Measurements from ENCODE around the gene GRID2. TPM values are rescaled to one million over a fixed set of nuclear protein-coding genes. Genes with fewer than 3 reads are reported as not detected.

Gene GRID2
- total and polyA plus RNA-seq, 2 of the 13 experiments (the other 11 are each of a cell fraction or from before 2014, with no cell fraction given), result not detected

DNA sequence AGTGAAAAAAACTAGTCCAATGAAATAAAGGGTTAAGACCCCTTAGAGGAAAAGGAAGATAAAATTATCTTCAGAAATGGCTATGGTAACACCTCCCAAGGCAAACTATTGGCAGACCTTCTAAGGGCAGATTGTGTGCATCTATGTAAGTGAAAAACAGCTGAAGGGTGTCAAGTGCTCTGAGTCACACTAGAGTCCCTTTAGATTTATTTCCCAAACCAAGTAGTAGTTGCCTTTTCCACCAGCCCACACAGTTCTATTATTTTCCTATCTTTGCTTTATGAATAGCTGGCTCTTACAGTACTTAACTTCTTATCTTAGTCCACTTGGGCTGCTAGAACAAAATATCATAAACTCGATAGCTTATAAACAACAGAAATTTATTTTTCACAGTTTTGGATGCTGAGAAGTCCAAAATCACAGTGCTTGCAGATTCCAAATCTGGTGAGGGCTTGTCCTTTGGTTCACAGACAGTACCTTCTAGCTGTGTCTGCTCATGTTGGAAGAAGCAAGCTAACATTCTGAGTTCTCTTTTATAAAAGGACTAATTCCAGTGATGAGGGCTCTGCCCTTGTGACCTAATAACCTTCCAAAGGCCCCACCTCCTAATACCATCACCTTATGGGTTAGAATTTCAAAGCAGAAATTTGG lies 143.6 kb downstream of the GRID2 start:
- 0% methylated on average over 1 of the region's 1 CpG for WGBS (ENCODE audit: low lambda C conversion rate)
- no peak for TF ChIP-seq ZNF326 (CRISPR knock-in tag; IDR thresholded peaks at IDR 0.05; ENCODE audit: borderline replicate concordance)
- TF ChIP-seq HDAC1 (CRISPR knock-in tag; IDR thresholded peaks at IDR 0.05), result no peak
- TF ChIP-seq ZNF329 (CRISPR knock-in tag; IDR thresholded peaks at IDR 0.05; ENCODE audit: low read depth), result no peak
- no peak for TF ChIP-seq ZNF251 (CRISPR knock-in tag; IDR thresholded peaks at IDR 0.05)
- no peak for TF ChIP-seq KMT2B (CRISPR knock-in tag; IDR thresholded peaks at IDR 0.05)
- no peak for TF ChIP-seq ZSCAN21 (CRISPR knock-in tag; IDR thresholded peaks at IDR 0.05; ENCODE audit: borderline replicate concordance)
- TF ChIP-seq, protein P1, sequence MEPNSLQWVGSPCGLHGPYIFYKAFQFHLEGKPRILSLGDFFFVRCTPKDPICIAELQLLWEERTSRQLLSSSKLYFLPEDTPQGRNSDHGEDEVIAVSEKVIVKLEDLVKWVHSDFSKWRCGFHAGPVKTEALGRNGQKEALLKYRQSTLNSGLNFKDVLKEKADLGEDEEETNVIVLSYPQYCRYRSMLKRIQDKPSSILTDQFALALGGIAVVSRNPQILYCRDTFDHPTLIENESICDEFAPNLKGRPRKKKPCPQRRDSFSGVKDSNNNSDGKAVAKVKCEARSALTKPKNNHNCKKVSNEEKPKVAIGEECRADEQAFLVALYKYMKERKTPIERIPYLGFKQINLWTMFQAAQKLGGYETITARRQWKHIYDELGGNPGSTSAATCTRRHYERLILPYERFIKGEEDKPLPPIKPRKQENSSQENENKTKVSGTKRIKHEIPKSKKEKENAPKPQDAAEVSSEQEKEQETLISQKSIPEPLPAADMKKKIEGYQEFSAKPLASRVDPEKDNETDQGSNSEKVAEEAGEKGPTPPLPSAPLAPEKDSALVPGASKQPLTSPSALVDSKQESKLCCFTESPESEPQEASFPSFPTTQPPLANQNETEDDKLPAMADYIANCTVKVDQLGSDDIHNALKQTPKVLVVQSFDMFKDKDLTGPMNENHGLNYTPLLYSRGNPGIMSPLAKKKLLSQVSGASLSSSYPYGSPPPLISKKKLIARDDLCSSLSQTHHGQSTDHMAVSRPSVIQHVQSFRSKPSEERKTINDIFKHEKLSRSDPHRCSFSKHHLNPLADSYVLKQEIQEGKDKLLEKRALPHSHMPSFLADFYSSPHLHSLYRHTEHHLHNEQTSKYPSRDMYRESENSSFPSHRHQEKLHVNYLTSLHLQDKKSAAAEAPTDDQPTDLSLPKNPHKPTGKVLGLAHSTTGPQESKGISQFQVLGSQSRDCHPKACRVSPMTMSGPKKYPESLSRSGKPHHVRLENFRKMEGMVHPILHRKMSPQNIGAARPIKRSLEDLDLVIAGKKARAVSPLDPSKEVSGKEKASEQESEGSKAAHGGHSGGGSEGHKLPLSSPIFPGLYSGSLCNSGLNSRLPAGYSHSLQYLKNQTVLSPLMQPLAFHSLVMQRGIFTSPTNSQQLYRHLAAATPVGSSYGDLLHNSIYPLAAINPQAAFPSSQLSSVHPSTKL (CRISPR knock-in tag; IDR thresholded peaks at IDR 0.05), result no peak
- TF ChIP-seq ZNF557 (CRISPR knock-in tag; IDR thresholded peaks at IDR 0.05), result no peak
- TF ChIP-seq, protein P2, sequence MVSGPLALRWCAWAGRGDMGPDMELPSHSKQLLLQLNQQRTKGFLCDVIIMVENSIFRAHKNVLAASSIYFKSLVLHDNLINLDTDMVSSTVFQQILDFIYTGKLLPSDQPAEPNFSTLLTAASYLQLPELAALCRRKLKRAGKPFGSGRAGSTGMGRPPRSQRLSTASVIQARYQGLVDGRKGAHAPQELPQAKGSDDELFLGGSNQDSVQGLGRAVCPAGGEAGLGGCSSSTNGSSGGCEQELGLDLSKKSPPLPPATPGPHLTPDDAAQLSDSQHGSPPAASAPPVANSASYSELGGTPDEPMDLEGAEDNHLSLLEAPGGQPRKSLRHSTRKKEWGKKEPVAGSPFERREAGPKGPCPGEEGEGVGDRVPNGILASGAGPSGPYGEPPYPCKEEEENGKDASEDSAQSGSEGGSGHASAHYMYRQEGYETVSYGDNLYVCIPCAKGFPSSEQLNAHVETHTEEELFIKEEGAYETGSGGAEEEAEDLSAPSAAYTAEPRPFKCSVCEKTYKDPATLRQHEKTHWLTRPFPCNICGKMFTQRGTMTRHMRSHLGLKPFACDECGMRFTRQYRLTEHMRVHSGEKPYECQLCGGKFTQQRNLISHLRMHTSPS (CRISPR knock-in tag; IDR thresholded peaks at IDR 0.05; ENCODE audit: low read depth), result no peak
- TF ChIP-seq DR1 (CRISPR knock-in tag; IDR thresholded peaks at IDR 0.05), result no peak
- no peak for TF ChIP-seq GATAD1 (CRISPR knock-in tag; IDR thresholded peaks at IDR 0.05)
- TF ChIP-seq, protein P3, sequence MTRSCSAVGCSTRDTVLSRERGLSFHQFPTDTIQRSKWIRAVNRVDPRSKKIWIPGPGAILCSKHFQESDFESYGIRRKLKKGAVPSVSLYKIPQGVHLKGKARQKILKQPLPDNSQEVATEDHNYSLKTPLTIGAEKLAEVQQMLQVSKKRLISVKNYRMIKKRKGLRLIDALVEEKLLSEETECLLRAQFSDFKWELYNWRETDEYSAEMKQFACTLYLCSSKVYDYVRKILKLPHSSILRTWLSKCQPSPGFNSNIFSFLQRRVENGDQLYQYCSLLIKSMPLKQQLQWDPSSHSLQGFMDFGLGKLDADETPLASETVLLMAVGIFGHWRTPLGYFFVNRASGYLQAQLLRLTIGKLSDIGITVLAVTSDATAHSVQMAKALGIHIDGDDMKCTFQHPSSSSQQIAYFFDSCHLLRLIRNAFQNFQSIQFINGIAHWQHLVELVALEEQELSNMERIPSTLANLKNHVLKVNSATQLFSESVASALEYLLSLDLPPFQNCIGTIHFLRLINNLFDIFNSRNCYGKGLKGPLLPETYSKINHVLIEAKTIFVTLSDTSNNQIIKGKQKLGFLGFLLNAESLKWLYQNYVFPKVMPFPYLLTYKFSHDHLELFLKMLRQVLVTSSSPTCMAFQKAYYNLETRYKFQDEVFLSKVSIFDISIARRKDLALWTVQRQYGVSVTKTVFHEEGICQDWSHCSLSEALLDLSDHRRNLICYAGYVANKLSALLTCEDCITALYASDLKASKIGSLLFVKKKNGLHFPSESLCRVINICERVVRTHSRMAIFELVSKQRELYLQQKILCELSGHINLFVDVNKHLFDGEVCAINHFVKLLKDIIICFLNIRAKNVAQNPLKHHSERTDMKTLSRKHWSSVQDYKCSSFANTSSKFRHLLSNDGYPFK (CRISPR knock-in tag; IDR thresholded peaks at IDR 0.05; ENCODE audit: borderline replicate concordance), result no peak
- no peak for TF ChIP-seq ZNF121 (CRISPR knock-in tag; IDR thresholded peaks at IDR 0.05)
- TF ChIP-seq REXO4 (CRISPR knock-in tag; IDR thresholded peaks at IDR 0.05; ENCODE audit: borderline replicate concordance), result no peak
- no peak for TF ChIP-seq ZMYM3 (CRISPR knock-in tag; IDR thresholded peaks at IDR 0.05)
- no peak for TF ChIP-seq HOXA5 (CRISPR knock-in tag; IDR thresholded peaks at IDR 0.05)

More for the DNA sequence above, 143.6 kb downstream of the GRID2 start:
- ChIA-PET POLR2A (no interaction called here), CTCF (ENCODE audit: low intra/inter-chr PET ratio, low total read pairs) (no interaction called here)
- in situ Hi-C loops (cut with HindIII; ENCODE audit: extremely low pct_ligation_motif_present, low pct_unique_long_range_greater_than_20kb), result no loop called here
- no TSS peak for BruUV-seq (replicated peaks)
- no peak for DNase-seq (ENCODE audit: low spot score)
- intact Hi-C loops (cut with micrococcal nuclease; ENCODE audit: unreplicated experiment), result no loop called here
- Histone ChIP-seq H3K79me2 (ENCODE audit: insufficient read depth, low read length) (no peaks in the 10 kb centered on the region), H3K27me3 (ENCODE audit: control insufficient read depth in 1 of 2, insufficient read depth in 2 of 2, low read length in 2 of 2) (peaks cover 0 to 3% of the 10 kb centered on the region in 2 experiments; a peak in 1 of 5 replicates), H3K4me2 (ENCODE audit: low read depth, low read length) (no peak overlapping the region), H3K36me3 (replicated peaks in 1 of 2; ENCODE audit: control insufficient read depth in 1 of 2, insufficient read depth in 2 of 2, low read length in 2 of 2) (no peaks in the 10 kb centered on the region), H3K4me3 (replicated peaks in 1 of 3; ENCODE audit: insufficient read depth in 1 of 3, low read depth in 2 of 3, low read length in 3 of 3) (no peak overlapping the region), H3K4me1 (ENCODE audit: insufficient read depth, low read length) (no peaks in the 10 kb centered on the region), H3K27ac (ENCODE audit: extremely low read length, insufficient read depth, low read length) (no peak overlapping the region), H2AFZ (ENCODE audit: low read length) (no peak overlapping the region), H3K9me3 (ENCODE audit: low read length) (no peaks in the 10 kb centered on the region), H3K9ac (ENCODE audit: insufficient read depth, low read depth, low read length) (no peak overlapping the region), H4K20me1 (ENCODE audit: insufficient read depth, low read length) (no peaks in the 10 kb centered on the region)
- no peak for FAIRE-seq
- ATAC-seq, result no peak

All from HepG2 (cell line).